GM18508 (cell line): ENCODE measurements around the gene CSNK2A1.

Source experiments
- ATAC-seq: cut with Tn5 transposase; IDR thresholded peaks from one replicate; pipeline ENCODE4 v1.9.1; 2021; ENCODE audit warnings: moderate number of reproducible peaks; ENCODE audit not compliant: insufficient read depth, unreplicated experiment

The CSNK2A1 gene

GRCh38 chr20:434221-434620 is 109.4 kb downstream of the CSNK2A1 start:
- no peak for ATAC-seq

- no peak for ATAC-seq
Observed at GRCh38 chr20:433300-433975, 110.2 kb downstream of the CSNK2A1 start.

GRCh38 chr20:432677-433299 is 110.8 kb downstream of the CSNK2A1 start:
- no peak for ATAC-seq

- ATAC-seq = no peak
Observed at GRCh38 chr20:432208-432607, 111.4 kb downstream of the CSNK2A1 start.

- ATAC-seq = no peak
Observed at GRCh38 chr20:431012-431904, 112.3 kb downstream of the CSNK2A1 start.

- ATAC-seq = no peak
Observed at GRCh38 chr20:430091-430999, 113.2 kb downstream of the CSNK2A1 start.

GRCh38 chr20:428658-429200 is 114.9 kb downstream of the CSNK2A1 start:
- ATAC-seq = no peak

- ATAC-seq = no peak
Observed at GRCh38 chr20:427849-428657, 115.5 kb downstream of the CSNK2A1 start.

- no peak for ATAC-seq
Observed at GRCh38 chr20:427401-427800, 116.2 kb downstream of the CSNK2A1 start.

GRCh38 chr20:426566-426965 is 117.0 kb downstream of the CSNK2A1 start:
- no peak for ATAC-seq
